ENCODE measurements around the gene KCTD19.
"Not testable (repeated sequence)": the region's sequence is repeated elsewhere in the genome, so short reads cannot be mapped to it uniquely, and the experiment has no call there.

KCTD19 gene

DNA sequence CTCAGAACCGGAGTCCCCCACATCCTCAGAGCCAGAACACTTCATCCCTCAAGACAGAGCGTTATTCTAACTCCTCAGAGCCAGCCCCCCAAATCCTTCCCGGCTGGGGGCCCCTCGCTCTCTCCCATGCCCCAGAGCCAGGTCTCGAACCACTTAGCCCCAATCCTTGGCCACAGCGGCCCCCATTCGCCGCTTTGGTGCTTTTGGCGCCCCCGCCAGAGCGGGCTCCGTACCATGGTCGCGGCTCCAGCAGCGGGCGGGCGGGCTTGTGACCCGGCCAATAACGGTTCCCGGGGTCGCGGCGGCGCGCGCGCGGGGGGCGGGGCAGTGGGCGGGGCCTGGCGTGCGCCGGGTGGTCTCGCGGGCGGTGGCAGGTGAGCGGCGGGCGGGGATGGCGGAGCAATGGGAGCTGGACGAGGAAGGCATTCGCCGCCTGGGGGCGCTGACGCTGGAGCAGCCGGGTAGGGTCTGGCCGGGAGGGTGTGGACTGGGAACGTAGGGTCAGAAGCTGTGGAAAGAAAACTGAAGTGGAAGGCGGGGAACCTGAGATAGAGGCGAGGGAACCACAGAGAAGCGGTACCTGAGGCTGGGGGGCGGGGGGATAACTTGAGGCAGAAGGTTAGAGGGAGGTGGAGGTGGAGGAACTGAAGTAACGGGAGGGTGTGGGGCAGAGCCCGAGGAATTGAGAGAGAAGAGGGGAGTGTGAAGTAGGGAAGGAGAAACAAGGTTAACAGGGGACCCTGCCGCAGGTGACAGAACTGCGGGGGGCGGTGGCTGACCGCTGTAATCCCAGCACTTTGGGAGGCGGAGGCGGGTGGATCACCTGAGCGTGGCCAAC lies at the start of gene KCTD19, which contains the start of gene LRRC36:
Gene KCTD19, minus strand, starts transcription at position 270 of the 838 bp plus-strand sequence. Its CDS starts 34 bp downstream, at position 236.
Gene LRRC36, plus strand, starts transcription at position 344 of the 838 bp plus-strand sequence. Its CDS starts 48 bp downstream, at position 392.
- no peak within 1 kb of the TSS for H3K4me3 ChIP-seq (ENCODE audit: low read depth in 1 of 2, low read length in 1 of 2)
- TF ChIP-seq CTCF (IDR thresholded peaks at IDR 0.05), result no peak
- no peak within 1 kb of the TSS for H3K27ac ChIP-seq
- H3K36me3 ChIP-seq, result no peaks in the 10 kb centered on the region
- no peaks in the 10 kb centered on the region for H3K9me3 ChIP-seq
- peaks cover 63% of the 10 kb centered on the region for H3K27me3 ChIP-seq
- peaks cover 10 to 15% of the 10 kb centered on the region in 2 experiments for H3K4me1 ChIP-seq (ENCODE audit: control insufficient read depth in 1 of 2, insufficient read depth in 1 of 2, low read depth in 1 of 2, low read length in 1 of 2)

GRCh38 chr16:67376012-67376411 lies 49.5 kb upstream of the KCTD19 start:
- not testable (repeated sequence) for H3K27ac ChIP-seq; H3K4me1 ChIP-seq (ENCODE audit: control insufficient read depth in 1 of 2, insufficient read depth in 1 of 2, low read depth in 1 of 2, low read length in 1 of 2); H3K9me3 ChIP-seq; H3K36me3 ChIP-seq; H3K27me3 ChIP-seq; H3K4me3 ChIP-seq (ENCODE audit: low read depth in 1 of 2, low read length in 1 of 2)

- no peak overlapping the region for H3K4me3 ChIP-seq (ENCODE audit: low read depth in 1 of 2, low read length in 1 of 2)
Measured at GRCh38 chr16:67372664-67373063, 46.1 kb upstream of the KCTD19 start.

DNA sequence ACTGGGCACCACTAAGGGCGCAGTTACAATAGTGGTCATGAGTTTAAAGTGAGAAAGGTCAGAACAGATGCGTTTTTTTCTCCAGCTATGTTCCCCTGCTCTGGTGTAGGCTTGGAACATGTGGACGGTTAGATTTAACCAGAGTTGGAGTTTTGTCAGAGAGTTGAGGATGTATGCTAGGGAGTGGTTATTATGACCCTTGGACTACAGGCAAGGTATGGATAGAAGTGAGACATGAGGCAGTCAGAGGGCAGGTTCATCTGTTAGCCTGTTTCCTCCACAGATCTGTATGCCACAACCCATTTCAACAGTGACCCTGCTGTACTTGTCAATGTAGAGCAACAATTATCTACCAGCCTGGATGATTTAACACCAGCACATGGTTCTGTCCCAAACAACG lies 44.1 kb upstream of the KCTD19 start:
- H3K27me3 ChIP-seq, result peaks cover 19% of the 10 kb centered on the region
- no peaks in the 10 kb centered on the region for H3K4me1 ChIP-seq (ENCODE audit: control insufficient read depth in 1 of 2, insufficient read depth in 1 of 2, low read depth in 1 of 2, low read length in 1 of 2)
- H3K4me3 ChIP-seq (ENCODE audit: low read depth in 1 of 2, low read length in 1 of 2), result no peak overlapping the region
- no peak overlapping the region for H3K27ac ChIP-seq
- no peaks in the 10 kb centered on the region for H3K36me3 ChIP-seq
- no peaks in the 10 kb centered on the region for H3K9me3 ChIP-seq
- no peak for TF ChIP-seq CTCF (IDR thresholded peaks at IDR 0.05)

More at GRCh38 chr16:67372664-67373063, 46.1 kb upstream of the KCTD19 start:
- Histone ChIP-seq H3K9me3 (no peaks in the 10 kb centered on the region), H3K27me3 (peaks cover 19% of the 10 kb centered on the region), H3K27ac (no peak overlapping the region), H3K4me1 (ENCODE audit: control insufficient read depth in 1 of 2, insufficient read depth in 1 of 2, low read depth in 1 of 2, low read length in 1 of 2) (no peaks in the 10 kb centered on the region), H3K36me3 (no peaks in the 10 kb centered on the region)
- no peak for TF ChIP-seq CTCF (IDR thresholded peaks at IDR 0.05)

- H3K36me3 ChIP-seq, result no peaks in the 10 kb centered on the region
- H3K9me3 ChIP-seq, result no peaks in the 10 kb centered on the region
- H3K27me3 ChIP-seq, result peaks cover 17% of the 10 kb centered on the region
- H3K4me1 ChIP-seq (ENCODE audit: control insufficient read depth in 1 of 2, insufficient read depth in 1 of 2, low read depth in 1 of 2, low read length in 1 of 2), result no peaks in the 10 kb centered on the region
- no peak overlapping the region for H3K4me3 ChIP-seq (ENCODE audit: low read depth in 1 of 2, low read length in 1 of 2)
- H3K27ac ChIP-seq, result no peak overlapping the region
- TF ChIP-seq CTCF (IDR thresholded peaks at IDR 0.05), result no peak
Measured at GRCh38 chr16:67364600-67365235, 38.2 kb upstream of the KCTD19 start.

GRCh38 chr16:67361038-67361437 lies 34.5 kb upstream of the KCTD19 start:
- Histone ChIP-seq H3K4me3 (ENCODE audit: low read depth in 1 of 2, low read length in 1 of 2) (no peak overlapping the region), H3K27me3 (peaks cover 11% of the 10 kb centered on the region), H3K4me1 (ENCODE audit: control insufficient read depth in 1 of 2, insufficient read depth in 1 of 2, low read depth in 1 of 2, low read length in 1 of 2) (no peaks in the 10 kb centered on the region), H3K9me3 (no peaks in the 10 kb centered on the region), H3K36me3 (no peaks in the 10 kb centered on the region), H3K27ac (no peak overlapping the region)
- no peak for TF ChIP-seq CTCF (IDR thresholded peaks at IDR 0.05)

DNA sequence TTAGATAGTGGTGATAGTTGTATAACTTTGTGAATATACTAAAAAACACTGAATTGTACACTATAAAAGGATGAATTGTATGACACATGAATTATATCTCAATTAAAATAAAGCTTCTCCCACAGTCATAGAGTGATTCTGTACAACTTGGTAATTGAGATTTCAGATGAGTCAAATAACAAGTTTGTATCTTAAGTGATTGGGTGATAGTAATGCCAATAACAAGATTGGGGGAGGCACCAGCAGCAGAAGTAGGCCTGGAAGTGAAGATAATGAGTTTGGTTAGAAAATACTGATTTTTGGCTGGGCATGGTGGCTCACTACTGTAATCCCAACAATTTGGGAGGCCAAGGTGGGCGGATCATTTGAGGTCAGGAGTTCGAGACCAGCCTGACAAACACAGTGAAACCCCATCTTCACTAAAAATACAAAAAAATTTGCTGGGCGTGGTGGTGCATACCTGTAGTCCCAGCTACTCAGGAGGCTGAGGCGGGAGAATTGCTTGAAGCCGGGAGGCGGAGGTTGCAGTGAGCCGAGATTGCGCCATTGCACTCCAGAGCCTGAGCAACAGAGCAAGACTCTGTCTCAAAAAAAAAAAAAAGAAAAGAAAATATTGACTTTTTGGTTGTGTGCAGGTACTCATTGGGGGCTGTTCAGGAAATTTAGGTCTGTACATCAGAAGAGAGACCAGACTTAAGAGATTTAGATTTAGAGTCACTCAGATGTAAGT lies 33.2 kb upstream of the KCTD19 start:
- not testable (repeated sequence) for H3K27ac ChIP-seq; H3K4me3 ChIP-seq (ENCODE audit: low read depth in 1 of 2, low read length in 1 of 2); H3K36me3 ChIP-seq; H3K9me3 ChIP-seq; H3K4me1 ChIP-seq (ENCODE audit: control insufficient read depth in 1 of 2, insufficient read depth in 1 of 2, low read depth in 1 of 2, low read length in 1 of 2)
- H3K27me3 ChIP-seq, result peaks cover 11% of the 10 kb centered on the region

Measured in neutrophil (primary cell).